Uterus (tissue), 4 donors: ENCODE measurements around the gene GLYR1. TPM values are rescaled to one million over a fixed set of nuclear protein-coding genes. Genes with fewer than 3 reads are reported as not detected.
"Not testable (repeated sequence)": the region's sequence is repeated elsewhere in the genome, so short reads cannot be mapped to it uniquely, and the experiment has no call there.

Experiments used
- DNase-seq, 2 donors: peaks; one replicate each; pipeline ENCODE4 v3.0.0-alpha.2; 2019 to 2020
- H3K27ac ChIP-seq, 2 donors: fragments of 200-600 bp; sonication (generic); 1 replicate in 1 of 2; 2 replicates in 1 of 2; pipeline ENCODE4 v1.5.1; 2016 to 2018
- H3K27me3 ChIP-seq, 2 donors: fragments of 200-600 bp; sonication (generic); one replicate each; pipeline ENCODE4 v1.5.1; 2018 to 2019; ENCODE audit warnings: control low read depth in 1 of 2
- H3K36me3 ChIP-seq, 2 donors: fragments of 200-600 bp; sonication (generic); one replicate each; pipeline ENCODE4 v1.5.1; 2019; ENCODE audit warnings: control low read depth in 1 of 2
- H3K4me1 ChIP-seq, 2 donors: fragments of 200-600 bp; sonication (generic); one replicate each; pipeline ENCODE4 v1.5.1; 2018 to 2019; ENCODE audit warnings: control low read depth in 1 of 2
- H3K4me3 ChIP-seq, 2 donors: fragments of 200-600 bp; sonication (generic); 1 replicate in 1 of 2; 2 replicates in 1 of 2; pipeline ENCODE4 v1.5.1; 2018 to 2019; ENCODE audit warnings: mild to moderate bottlenecking in 1 of 2
- H3K9me3 ChIP-seq, 2 donors: fragments of 200-600 bp; sonication (generic); one replicate each; pipeline ENCODE4 v1.5.1; 2019; ENCODE audit warnings: control low read depth in 1 of 2
- POLR2A ChIP-seq, 2 donors: fragments of 450-650 bp; IDR thresholded peaks; one replicate each; pipeline ENCODE4 v1.6.1; 2016; ENCODE audit warnings: antibody characterized with exemption in 2 of 2, mild to moderate bottlenecking in 1 of 2, moderate library complexity in 1 of 2
- intact Hi-C: fragments of 100-400 bp; cut with DNase I; formaldehyde crosslinking; loops from one replicate; pipeline ENCODE4 v1.15.1; 2023; ENCODE audit warnings: low total_unique reads
- total RNA-seq, 4 donors: library from RNA; depleted of rRNA in 3 of 4; stranded (reverse); fragments of >200 nt in 3 of 4; gene quantifications; one replicate each; pipeline versions ENCODE4 v1.1.0 to v1.2.4, GENCODE V29; 2014 to 2023
- TF ChIP-seq, protein P1 (sequence below), 4 experiments: fragments of 200-600 bp in 2 of 4; fragments of 450-650 bp in 2 of 4; sonication (generic) in 2 of 4; IDR thresholded peaks; one replicate each; pipeline ENCODE4 v1.5.1; 2016 to 2019; ENCODE audit warnings: antibody characterized with exemption in 4 of 4, mild to moderate bottlenecking in 2 of 4, moderate library complexity in 1 of 4
- donor health status: DM: yes; HTN: yes; CAD: no.

Gene GLYR1
- total RNA-seq, 4 donors from 2014 or later, result 26.6 to 86.3 (median 47.1) TPM

DNA sequence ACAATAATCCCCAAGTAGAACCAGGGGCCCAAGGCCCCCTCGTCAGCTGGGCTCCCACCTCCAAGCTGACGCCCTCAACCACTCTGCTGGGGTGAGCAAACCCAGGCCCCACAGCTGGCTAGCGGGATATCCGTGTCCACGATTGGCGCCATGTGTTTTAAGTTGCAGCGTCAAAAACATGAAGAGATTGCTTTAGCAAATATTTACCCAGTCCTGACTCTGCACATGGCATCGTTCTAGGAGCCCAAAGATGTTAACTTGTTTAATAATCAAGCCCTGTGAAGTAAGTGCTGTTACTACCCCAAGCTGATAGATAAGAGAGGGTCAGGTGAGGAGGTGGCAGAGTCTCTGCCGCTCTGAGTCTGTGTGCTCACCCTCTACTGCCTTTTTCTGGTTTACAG lies 58.6 kb downstream of the GLYR1 start:
- Histone ChIP-seq H3K27ac (no peak overlapping the region), H3K27me3 (no peaks in the 10 kb centered on the region), H3K4me1 (no peaks in the 10 kb centered on the region), H3K4me3 (no peak overlapping the region), H3K9me3 (no peaks in the 10 kb centered on the region), H3K36me3 (no peaks in the 10 kb centered on the region)
- intact Hi-C loops, result no loop called here
- no peak for TF ChIP-seq POLR2A (IDR thresholded peaks at IDR 0.05)
- TF ChIP-seq, protein P1, sequence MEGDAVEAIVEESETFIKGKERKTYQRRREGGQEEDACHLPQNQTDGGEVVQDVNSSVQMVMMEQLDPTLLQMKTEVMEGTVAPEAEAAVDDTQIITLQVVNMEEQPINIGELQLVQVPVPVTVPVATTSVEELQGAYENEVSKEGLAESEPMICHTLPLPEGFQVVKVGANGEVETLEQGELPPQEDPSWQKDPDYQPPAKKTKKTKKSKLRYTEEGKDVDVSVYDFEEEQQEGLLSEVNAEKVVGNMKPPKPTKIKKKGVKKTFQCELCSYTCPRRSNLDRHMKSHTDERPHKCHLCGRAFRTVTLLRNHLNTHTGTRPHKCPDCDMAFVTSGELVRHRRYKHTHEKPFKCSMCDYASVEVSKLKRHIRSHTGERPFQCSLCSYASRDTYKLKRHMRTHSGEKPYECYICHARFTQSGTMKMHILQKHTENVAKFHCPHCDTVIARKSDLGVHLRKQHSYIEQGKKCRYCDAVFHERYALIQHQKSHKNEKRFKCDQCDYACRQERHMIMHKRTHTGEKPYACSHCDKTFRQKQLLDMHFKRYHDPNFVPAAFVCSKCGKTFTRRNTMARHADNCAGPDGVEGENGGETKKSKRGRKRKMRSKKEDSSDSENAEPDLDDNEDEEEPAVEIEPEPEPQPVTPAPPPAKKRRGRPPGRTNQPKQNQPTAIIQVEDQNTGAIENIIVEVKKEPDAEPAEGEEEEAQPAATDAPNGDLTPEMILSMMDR (IDR thresholded peaks at IDR 0.05), result no peak
- no peak for DNase-seq

DNA sequence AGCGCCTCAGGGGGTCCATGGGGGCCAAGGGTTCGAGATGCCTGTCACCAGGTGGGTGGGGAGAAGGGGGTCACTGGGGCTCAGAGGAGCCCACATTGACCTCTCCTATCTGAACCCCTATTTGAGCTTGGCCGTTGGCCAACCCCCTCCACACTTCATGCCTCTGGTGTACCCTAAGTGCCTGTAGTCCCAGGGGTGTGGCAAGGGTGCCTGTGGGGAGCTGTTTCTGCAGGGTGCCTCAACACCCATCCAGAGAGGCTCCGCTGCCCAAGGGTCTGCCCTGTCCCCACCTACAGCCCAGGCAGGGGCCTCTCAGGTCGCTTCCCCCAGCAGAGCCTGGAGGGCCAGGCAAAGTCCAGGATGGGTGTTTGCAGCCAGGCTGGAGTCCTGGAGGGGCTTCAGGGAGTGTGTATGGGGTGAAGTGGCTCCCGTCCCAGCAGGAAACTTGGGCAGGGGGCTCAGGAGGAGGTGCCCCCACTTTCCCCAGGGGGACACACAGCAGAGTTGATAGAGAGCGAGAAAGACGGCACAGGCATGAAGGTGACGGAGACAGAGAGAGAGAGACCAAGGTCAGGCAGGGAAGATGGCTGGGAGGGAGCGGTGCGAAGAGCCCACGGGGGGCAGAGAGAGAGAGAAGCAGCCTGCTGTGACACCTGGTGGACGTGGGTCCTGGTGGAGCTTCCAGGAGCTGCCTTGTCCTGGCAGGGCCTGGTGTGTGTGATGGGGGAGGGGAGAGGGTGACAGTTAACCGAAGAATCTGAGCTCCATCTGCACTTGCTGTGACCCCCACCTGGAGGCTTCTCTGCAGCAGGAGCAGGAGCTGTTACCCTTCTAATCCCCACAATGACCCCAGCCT lies 59.2 kb downstream of the GLYR1 start, which contains the start of gene SEPTIN12:
SEPTIN12 (minus strand) TSS at position 719 of the 856 bp plus-strand sequence; CDS start at position 19, 700 bp downstream.
- no peaks in the 10 kb centered on the region for H3K9me3 ChIP-seq
- intact Hi-C loops, result no loop called here
- H3K27me3 ChIP-seq, result no peaks in the 10 kb centered on the region
- H3K4me3 ChIP-seq, result no peak within 1 kb of the TSS
- no peaks in the 10 kb centered on the region for H3K4me1 ChIP-seq
- TF ChIP-seq POLR2A (IDR thresholded peaks at IDR 0.05), result no peak
- TF ChIP-seq, protein P1 (IDR thresholded peaks at IDR 0.05), result no peak
- no peaks in the 10 kb centered on the region for H3K36me3 ChIP-seq
- no peak for DNase-seq
- H3K27ac ChIP-seq, result no peak within 1 kb of the TSS

DNA sequence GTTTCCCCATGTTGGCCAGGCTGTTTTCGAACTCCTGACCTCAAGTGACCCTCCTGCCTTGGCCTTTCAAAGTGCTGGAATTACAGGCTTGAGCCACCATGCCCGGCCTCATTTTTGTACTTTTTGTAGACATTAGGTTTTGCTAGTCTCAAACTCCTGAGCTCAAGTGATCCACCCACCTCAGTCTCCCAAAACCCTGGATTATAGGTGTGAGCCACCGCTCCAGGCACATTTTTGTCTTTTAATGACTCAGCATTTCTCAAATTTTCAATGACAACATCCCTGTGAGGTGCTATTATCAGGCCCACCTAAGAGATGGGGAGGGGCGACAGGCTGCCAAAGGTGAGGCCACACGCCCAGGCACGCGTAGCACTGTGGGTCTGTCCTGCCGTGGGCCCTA lies 60.0 kb downstream of the GLYR1 start:
- H3K9me3 ChIP-seq, result no peaks in the 10 kb centered on the region
- H3K27ac ChIP-seq, result no peak overlapping the region
- no peaks in the 10 kb centered on the region for H3K27me3 ChIP-seq
- no peak for TF ChIP-seq POLR2A (IDR thresholded peaks at IDR 0.05)
- TF ChIP-seq, protein P1 (IDR thresholded peaks at IDR 0.05), result no peak
- intact Hi-C loops, result no loop called here
- H3K4me1 ChIP-seq, result no peaks in the 10 kb centered on the region
- H3K36me3 ChIP-seq, result no peaks in the 10 kb centered on the region
- H3K4me3 ChIP-seq, result no peak overlapping the region
- DNase-seq, result no peak

DNA sequence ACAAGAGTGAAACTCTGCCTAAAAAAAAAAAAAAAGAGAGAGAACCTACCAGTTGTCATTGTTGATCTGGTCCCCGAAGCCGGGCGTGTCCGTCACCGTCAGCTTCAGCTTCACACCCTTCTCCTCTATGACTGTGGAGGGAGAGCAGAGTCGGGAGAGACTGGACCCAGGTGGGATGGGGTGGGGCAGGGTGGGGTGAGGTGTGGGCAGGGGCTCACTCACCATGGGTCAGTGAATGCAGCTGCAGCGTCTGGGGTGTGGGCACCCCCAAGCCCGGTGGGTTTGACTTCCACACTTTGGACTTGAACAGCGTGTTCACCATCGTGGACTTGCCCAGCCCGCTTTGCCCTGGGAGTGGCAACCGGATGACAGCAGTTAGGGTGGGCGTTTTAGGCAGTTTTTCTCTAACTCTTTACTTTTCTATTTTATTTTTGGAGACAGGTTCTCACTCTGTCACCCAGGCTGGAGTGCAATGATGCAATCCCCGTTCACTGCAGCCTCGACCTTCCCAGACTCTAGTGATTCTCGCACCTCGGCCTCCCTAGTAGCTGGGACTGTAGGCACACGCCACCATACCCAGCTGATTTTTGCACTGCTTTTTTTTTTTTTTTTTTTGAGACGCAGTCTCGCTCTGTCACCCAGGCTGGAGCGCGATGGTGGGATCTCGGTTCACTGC lies 61.2 kb downstream of the GLYR1 start:
- no peaks in the 10 kb centered on the region for H3K9me3 ChIP-seq
- TF ChIP-seq, protein P1 (IDR thresholded peaks at IDR 0.05), result no peak
- TF ChIP-seq POLR2A (IDR thresholded peaks at IDR 0.05), result no peak
- H3K4me1 ChIP-seq, result no peaks in the 10 kb centered on the region
- H3K27me3 ChIP-seq, result no peaks in the 10 kb centered on the region
- H3K4me3 ChIP-seq, result no peak overlapping the region
- intact Hi-C loops, result no loop called here
- DNase-seq, result no peak
- H3K36me3 ChIP-seq, result no peaks in the 10 kb centered on the region
- no peak overlapping the region for H3K27ac ChIP-seq

DNA sequence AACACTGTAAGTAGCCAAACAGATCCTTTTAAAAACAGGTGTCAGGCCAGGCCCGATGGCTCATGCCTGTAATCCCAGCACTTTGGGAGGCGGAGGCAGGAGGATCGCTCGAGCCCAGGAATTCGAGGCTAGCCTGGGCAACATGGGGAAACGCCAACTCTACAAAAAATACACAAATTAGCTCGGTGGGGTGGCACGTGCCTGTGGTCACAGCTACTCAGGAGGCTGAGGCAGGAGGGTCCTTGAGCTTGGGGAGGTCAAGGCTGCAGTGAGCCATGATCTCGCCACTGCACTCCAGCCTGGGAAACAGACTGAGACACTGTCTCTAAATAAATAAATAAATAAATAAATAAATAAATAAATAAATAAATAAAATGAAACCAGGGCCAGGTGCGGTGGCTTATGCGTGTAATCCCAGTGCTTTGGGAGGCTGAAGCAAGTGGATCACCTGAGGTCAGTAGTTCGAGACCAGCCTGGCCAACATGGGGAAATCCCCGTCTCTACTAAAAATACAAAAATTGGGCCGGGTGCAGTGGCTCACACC lies 62.6 kb downstream of the GLYR1 start:
- intact Hi-C loops, H3K9me3 ChIP-seq, H3K4me3 ChIP-seq: not testable (repeated sequence)

More for the DNA sequence above, 62.6 kb downstream of the GLYR1 start:
- H3K27ac ChIP-seq, H3K27me3 ChIP-seq, DNase-seq, H3K36me3 ChIP-seq, H3K4me1 ChIP-seq: not testable (repeated sequence)
